ENCODE data around the gene SIGLEC1. TPM values are rescaled to one million over a fixed set of nuclear protein-coding genes. Genes with fewer than 3 reads are reported as not detected.
A peak's percentile ranks its signal among the peaks of the same experiment; 100 is the strongest.

SIGLEC1 gene
- total RNA-seq, 1 donor from 2014 or later: 6.4 TPM

- DNase-seq: no peak
- Histone ChIP-seq H3K27me3 (ENCODE audit: low read depth) (no peaks in the 10 kb centered on the region), H3K36me3 (no peaks in the 10 kb centered on the region), H3K9me3 (replicated peaks) (peaks cover 6% of the 10 kb centered on the region), H3K4me3 (no peak overlapping the region), H3K27ac (replicated peaks) (no peak overlapping the region), H3K4me1 (peaks cover 9% of the 10 kb centered on the region)
- intact Hi-C loops (cut with micrococcal nuclease): no loop called here
- no peak for TF ChIP-seq CTCF (IDR thresholded peaks at IDR 0.05; ENCODE audit: borderline replicate concordance)
Observed at GRCh38 chr20:3691897-3692296, 20.5 kb downstream of the SIGLEC1 start.

- intact Hi-C loops (cut with micrococcal nuclease): no loop called here
- TF ChIP-seq CTCF (IDR thresholded peaks at IDR 0.05; ENCODE audit: borderline replicate concordance): no peak
- Histone ChIP-seq H3K27ac (replicated peaks) (no peak overlapping the region), H3K27me3 (ENCODE audit: low read depth) (no peaks in the 10 kb centered on the region), H3K36me3 (no peaks in the 10 kb centered on the region), H3K9me3 (replicated peaks) (peaks cover 3% of the 10 kb centered on the region), H3K4me1 (peaks cover 15% of the 10 kb centered on the region), H3K4me3 (no peak overlapping the region)
- DNase-seq: no peak
Observed at GRCh38 chr20:3691306-3691705, 21.1 kb downstream of the SIGLEC1 start.

- H3K27me3 ChIP-seq (ENCODE audit: low read depth): no peaks in the 10 kb centered on the region
- TF ChIP-seq CTCF (IDR thresholded peaks at IDR 0.05; ENCODE audit: borderline replicate concordance): no peak
- H3K9me3 ChIP-seq (replicated peaks): no peaks in the 10 kb centered on the region
- peaks cover 18% of the 10 kb centered on the region for H3K4me1 ChIP-seq
- no peak for DNase-seq
- H3K27ac ChIP-seq (replicated peaks): no peak overlapping the region
- H3K36me3 ChIP-seq: no peaks in the 10 kb centered on the region
- no peak overlapping the region for H3K4me3 ChIP-seq
- intact Hi-C loops (cut with micrococcal nuclease): no loop called here
Observed at GRCh38 chr20:3690413-3690812, 22.0 kb downstream of the SIGLEC1 start.

- no peaks in the 10 kb centered on the region for H3K36me3 ChIP-seq
- no peak for DNase-seq
- TF ChIP-seq CTCF (IDR thresholded peaks at IDR 0.05; ENCODE audit: borderline replicate concordance): no peak
- no peak overlapping the region for H3K27ac ChIP-seq (replicated peaks)
- peaks cover 18% of the 10 kb centered on the region for H3K4me1 ChIP-seq
- no peaks in the 10 kb centered on the region for H3K27me3 ChIP-seq (ENCODE audit: low read depth)
- H3K9me3 ChIP-seq (replicated peaks): no peaks in the 10 kb centered on the region
- H3K4me3 ChIP-seq: no peak overlapping the region
- intact Hi-C loops (cut with micrococcal nuclease): no loop called here
Observed at GRCh38 chr20:3689978-3690377, 22.4 kb downstream of the SIGLEC1 start.

- H3K9me3 ChIP-seq (replicated peaks): no peaks in the 10 kb centered on the region
Observed at GRCh38 chr20:3687655-3688054, 24.7 kb downstream of the SIGLEC1 start.

More at GRCh38 chr20:3687655-3688054, 24.7 kb downstream of the SIGLEC1 start:
- Histone ChIP-seq H3K27me3 (ENCODE audit: low read depth) (peaks cover 11% of the 10 kb centered on the region), H3K36me3 (no peaks in the 10 kb centered on the region), H3K4me3 (no peak overlapping the region), H3K4me1 (peaks cover 18% of the 10 kb centered on the region), H3K27ac (replicated peaks) (peak overlapping the region; percentile 75)
- no peak for TF ChIP-seq CTCF (IDR thresholded peaks at IDR 0.05; ENCODE audit: borderline replicate concordance)
- intact Hi-C loops (cut with micrococcal nuclease): no loop called here
- no peak for DNase-seq

Measured in left ventricle myocardium inferior (tissue), 1 donor.